A549 (cell line): ENCODE results near the gene AGRN. TPM values are rescaled to one million over a fixed set of nuclear protein-coding genes. Genes with fewer than 3 reads are reported as not detected.

Experiments
- ATAC-seq, 2 experiments: fragments of 200-7000 bp in 1 of 2; fragments of >200 bp in 1 of 2; cut with Nextera tagmentation in 1 of 2; cut with Tn5 transposase in 1 of 2; 3 replicates each; pipeline versions ENCODE4 v1.8.0 to v1.9.1; 2018 to 2020; ENCODE audit warnings: mild to moderate bottlenecking in 1 of 2, moderate library complexity in 1 of 2
- CTCF ChIA-PET: fragments of 300-600 bp; sonication (Branson Sonifier 250); formaldehyde crosslinking; extraction: SDS; loops from one replicate; lab custom pipeline; 2021; ENCODE audit warnings: antibody characterized with exemption, inconsistent platforms; lab: Yijun Ruan, JAX
- POLR2A ChIA-PET: fragments of 350-600 bp; formaldehyde crosslinking; extraction: SDS; loops from one replicate; lab custom pipeline; 2021; ENCODE audit warnings: antibody characterized with exemption, inconsistent platforms; lab: Yijun Ruan, JAX
- DNase-seq, 2 experiments: peaks; one replicate each; pipeline versions ENCODE4 v3.0.0 to v3.0.0-alpha.2; 2011 to 2016; ENCODE audit warnings: low read depth in 1 of 2, low spot score in 1 of 2
- FAIRE-seq: peaks from 2 replicates; lab custom pipeline; 2011; peaks lifted over from hg19 to GRCh38; lab: Jason Lieb, UNC
- H3K27ac ChIP-seq, 2 experiments: fragments of >200 bp; sonication (Bioruptor Twin); formaldehyde crosslinking; 3 replicates each; pipeline ENCODE4 v1.5.1; 2016 to 2017
- H3K4me1 ChIP-seq: fragments of >200 bp; sonication (Bioruptor Twin); formaldehyde crosslinking; 3 replicates; pipeline ENCODE4 v1.6.1; 2016
- H3K4me2 ChIP-seq: fragments of >200 bp; sonication (Bioruptor Twin); formaldehyde crosslinking; 3 replicates; pipeline ENCODE4 v1.6.1; 2016
- H3K4me3 ChIP-seq: fragments of >200 bp; sonication (Bioruptor Twin); formaldehyde crosslinking; 3 replicates; pipeline ENCODE4 v1.5.1; 2016
- H3K9me3 ChIP-seq: fragments of >200 bp; sonication (Bioruptor Twin); formaldehyde crosslinking; 3 replicates; pipeline ENCODE4 v1.6.1; 2016
- BHLHE40 ChIP-seq: IDR thresholded peaks from 2 replicates; pipeline ENCODE4 v1.6.1; 2012; ENCODE audit warnings: low read depth, low read length, inconsistent platforms
- CBX2 ChIP-seq: fragments of 200-600 bp; sonication (generic); IDR thresholded peaks from 2 replicates; pipeline ENCODE4 v1.6.1; 2016; ENCODE audit warnings: low read depth, mild to moderate bottlenecking, borderline replicate concordance
- CEBPB ChIP-seq, 2 experiments: fragments of >200 bp in 1 of 2; sonication (Bioruptor Twin) in 1 of 2; formaldehyde crosslinking in 1 of 2; IDR thresholded peaks; 2 replicates each; pipeline ENCODE4 v1.6.1; 2012 to 2016
- CHD4 ChIP-seq: fragments of 200-600 bp; sonication (generic); IDR thresholded peaks from 2 replicates; pipeline ENCODE4 v1.6.1; 2016; ENCODE audit warnings: antibody characterized with exemption, mild to moderate bottlenecking, borderline replicate concordance
- EP300 ChIP-seq, 2 experiments: fragments of >200 bp; sonication (Bioruptor Twin); formaldehyde crosslinking; IDR thresholded peaks; 2 replicates in 1 of 2; 3 replicates in 1 of 2; pipeline ENCODE4 v1.6.1; 2016 to 2017
- FOSB ChIP-seq: fragments of 250-450 bp; sonication (Bioruptor Pico); IDR thresholded peaks from 2 replicates; pipeline ENCODE4 v1.5.0; 2020; ENCODE audit warnings: mild to moderate bottlenecking, moderate library complexity
- FOSL2 ChIP-seq, 2 experiments: fragments of 450-650 bp in 1 of 2; fragments of >200 bp in 1 of 2; sonication (Bioruptor Twin) in 1 of 2; formaldehyde crosslinking; IDR thresholded peaks; 2 replicates each; pipeline versions ENCODE4 v1.5.0 to v1.6.1; 2016 to 2020; ENCODE audit warnings: mild to moderate bottlenecking in 1 of 2, moderate library complexity in 1 of 2
- HDAC2 ChIP-seq: fragments of 200-600 bp; sonication (generic); IDR thresholded peaks from 2 replicates; pipeline ENCODE4 v1.6.1; 2016
- MAFK ChIP-seq: fragments of 450-650 bp; IDR thresholded peaks from 2 replicates; pipeline ENCODE4 v1.6.1; 2014; ENCODE audit not compliant: partially characterized antibody
- NPAS2 ChIP-seq: fragments of 250-450 bp; sonication (Bioruptor Pico); IDR thresholded peaks from 2 replicates; pipeline ENCODE4 v1.8.0; 2022; ENCODE audit warnings: mild to moderate bottlenecking, moderate library complexity, borderline replicate concordance
- NR3C1 ChIP-seq: fragments of >200 bp; sonication (Bioruptor Twin); formaldehyde crosslinking; IDR thresholded peaks from 3 replicates; pipeline ENCODE4 v1.6.1; 2017
- POLR2AphosphoS2 ChIP-seq: conservative IDR thresholded peaks from 2 replicates; pipeline ENCODE4 v1.6.1; 2012; ENCODE audit warnings: low read length, improper control_type of control experiment, inconsistent platforms
- RAD21 ChIP-seq, 2 experiments: fragments of >200 bp in 1 of 2; sonication (Bioruptor Twin) in 1 of 2; formaldehyde crosslinking in 1 of 2; IDR thresholded peaks in 1 of 2; conservative IDR thresholded peaks in 1 of 2; 2 replicates in 1 of 2; 3 replicates in 1 of 2; pipeline ENCODE4 v1.6.1; 2012 to 2018; ENCODE audit warnings: inconsistent platforms in 1 of 2
- SMC3 ChIP-seq: fragments of >200 bp; sonication (Bioruptor Twin); formaldehyde crosslinking; IDR thresholded peaks from 3 replicates; pipeline ENCODE4 v1.6.1; 2018; ENCODE audit warnings: inconsistent platforms
- TP53 ChIP-seq: fragments of 250-450 bp; sonication (Bioruptor Pico); IDR thresholded peaks from 2 replicates; pipeline ENCODE4 v1.5.0; 2021; ENCODE audit warnings: mild to moderate bottlenecking, moderate library complexity
- ZC3H11A ChIP-seq: fragments of 450-650 bp; IDR thresholded peaks from 2 replicates; pipeline ENCODE4 v1.6.1; 2014; ENCODE audit warnings: antibody characterized with exemption, mild to moderate bottlenecking
- ZFP36 ChIP-seq: fragments of 450-650 bp; IDR thresholded peaks from 2 replicates; pipeline ENCODE4 v1.6.1; 2014; ENCODE audit warnings: borderline replicate concordance; ENCODE audit not compliant: partially characterized antibody
- ZNF302 ChIP-seq: fragments of 250-450 bp; sonication (Bioruptor Pico); IDR thresholded peaks from 2 replicates; pipeline ENCODE4 v1.9.0; 2021; ENCODE audit warnings: inconsistent platforms, mild to moderate bottlenecking, moderate library complexity
- WGBS: methylation state at CpG from one replicate; pipeline ENCODE4 v1.1.6; 2017; ENCODE audit errors: missing lambda C conversion rate; 5-methylcytosine and 5-hydroxymethylcytosine counted together
- polyA plus RNA-seq, 4 experiments: library from polyadenylated mRNA; depleted of rRNA in 3 of 4; stranded (reverse); fragments of >200 nt; fragmentation: RNase III in 1 of 4; extraction: RNeasy Plus Mini Kit Qiagen cat#74134 plus additional on column Dnase treatment in 1 of 4; gene quantifications; 2 replicates in 3 of 4; 3 replicates in 1 of 4; pipeline ENCODE4 v1.2.3, GENCODE V29; 2011 to 2017
- TF ChIP-seq, protein P1 (sequence below): fragments of >200 bp; sonication (Bioruptor Twin); formaldehyde crosslinking; IDR thresholded peaks from 3 replicates; pipeline ENCODE4 v1.6.1; 2016
- TF ChIP-seq, protein P2 (sequence below): IDR thresholded peaks from 2 replicates; pipeline ENCODE4 v1.6.1; 2012; ENCODE audit warnings: low read depth, borderline replicate concordance
- TF ChIP-seq, protein P3 (sequence below): IDR thresholded peaks from 2 replicates; pipeline ENCODE4 v1.6.1; 2012
- TF ChIP-seq, protein P4 (sequence below): fragments of 150-350 bp; IDR thresholded peaks from 2 replicates; pipeline ENCODE4 v1.6.1; 2014; ENCODE audit warnings: low read depth, mild to moderate bottlenecking, low read length
- TF ChIP-seq, protein P5 (sequence below): fragments of >200 bp; sonication (Bioruptor Twin); formaldehyde crosslinking; IDR thresholded peaks from 3 replicates; pipeline ENCODE4 v1.5.1; 2016

AGRN gene
- polyA plus RNA-seq, 2 of the 4 experiments (the other 2 are of a cell fraction) = 23.9 to 90.9 TPM

DNA sequence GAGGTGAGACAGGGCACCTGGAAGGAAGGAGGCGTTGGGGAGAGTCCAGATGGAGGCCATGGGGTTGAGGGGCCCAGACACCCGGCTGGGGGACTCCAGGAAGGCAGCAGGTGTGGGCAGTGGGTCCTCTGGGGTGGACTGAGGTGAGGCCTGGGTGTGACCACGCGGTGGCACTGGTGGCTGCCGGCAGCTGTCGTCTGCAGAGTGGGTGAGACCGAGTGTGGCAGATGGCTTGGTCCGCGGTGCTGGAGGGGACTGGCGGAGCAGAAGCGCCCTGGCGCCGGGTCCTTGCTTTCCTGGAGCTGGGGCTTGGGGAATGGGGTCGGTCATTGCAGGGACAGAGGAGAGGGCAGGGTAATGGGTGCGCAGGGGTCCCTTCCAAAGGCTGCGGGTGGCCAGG, 12.5 kb downstream of the AGRN start:
- ChIA-PET CTCF (interaction anchor here (1.1 to 1.8 kb wide), 5 partner anchors 9 to 32 kb away, joined by 3 to 5 read pairs (median 3); no protein-coding TSS in a partner anchor), POLR2A (no interaction called here)
- Histone ChIP-seq H3K9me3 (no peaks in the 10 kb centered on the region), H3K4me3 (no peak overlapping the region), H3K4me2 (no peak overlapping the region), H3K27ac (no peak overlapping the region), H3K4me1 (no peaks in the 10 kb centered on the region; the same call in 2 of the 3 replicates)
- no peak for DNase-seq
- no peak for FAIRE-seq
- WGBS = 100% methylated on average over 12 of the region's 16 CpGs
- peak in 1 of 2 experiments; percentile 11; a peak in 3 of 6 replicates for ATAC-seq
- TF ChIP-seq EP300 (IDR thresholded peaks at IDR 0.05) (no peak), CHD4 (no peak), ZFP36 (no peak), HDAC2 (no peak), ZC3H11A (no peak), MAFK (no peak), FOSL2 (IDR thresholded peaks at IDR 0.05) (no peak), FOSL2 (CRISPR knock-in tag; IDR thresholded peaks at IDR 0.05) (no peak), TP53 (CRISPR knock-in tag) (no peak), NR3C1 (no peak), POLR2AphosphoS2 (no peak), BHLHE40 (no peak), CEBPB (IDR thresholded peaks at IDR 0.05) (no peak), SMC3 (no peak), FOSB (CRISPR knock-in tag) (no peak), ZNF302 (CRISPR knock-in tag) (no peak)
- TF ChIP-seq, protein P1, sequence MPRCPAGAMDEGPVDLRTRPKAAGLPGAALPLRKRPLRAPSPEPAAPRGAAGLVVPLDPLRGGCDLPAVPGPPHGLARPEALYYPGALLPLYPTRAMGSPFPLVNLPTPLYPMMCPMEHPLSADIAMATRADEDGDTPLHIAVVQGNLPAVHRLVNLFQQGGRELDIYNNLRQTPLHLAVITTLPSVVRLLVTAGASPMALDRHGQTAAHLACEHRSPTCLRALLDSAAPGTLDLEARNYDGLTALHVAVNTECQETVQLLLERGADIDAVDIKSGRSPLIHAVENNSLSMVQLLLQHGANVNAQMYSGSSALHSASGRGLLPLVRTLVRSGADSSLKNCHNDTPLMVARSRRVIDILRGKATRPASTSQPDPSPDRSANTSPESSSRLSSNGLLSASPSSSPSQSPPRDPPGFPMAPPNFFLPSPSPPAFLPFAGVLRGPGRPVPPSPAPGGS = no peak
- TF ChIP-seq, protein P2, sequence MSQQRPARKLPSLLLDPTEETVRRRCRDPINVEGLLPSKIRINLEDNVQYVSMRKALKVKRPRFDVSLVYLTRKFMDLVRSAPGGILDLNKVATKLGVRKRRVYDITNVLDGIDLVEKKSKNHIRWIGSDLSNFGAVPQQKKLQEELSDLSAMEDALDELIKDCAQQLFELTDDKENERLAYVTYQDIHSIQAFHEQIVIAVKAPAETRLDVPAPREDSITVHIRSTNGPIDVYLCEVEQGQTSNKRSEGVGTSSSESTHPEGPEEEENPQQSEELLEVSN = no peak
- TF ChIP-seq, protein P3, sequence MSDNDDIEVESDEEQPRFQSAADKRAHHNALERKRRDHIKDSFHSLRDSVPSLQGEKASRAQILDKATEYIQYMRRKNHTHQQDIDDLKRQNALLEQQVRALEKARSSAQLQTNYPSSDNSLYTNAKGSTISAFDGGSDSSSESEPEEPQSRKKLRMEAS = no peak
- TF ChIP-seq, protein P4, sequence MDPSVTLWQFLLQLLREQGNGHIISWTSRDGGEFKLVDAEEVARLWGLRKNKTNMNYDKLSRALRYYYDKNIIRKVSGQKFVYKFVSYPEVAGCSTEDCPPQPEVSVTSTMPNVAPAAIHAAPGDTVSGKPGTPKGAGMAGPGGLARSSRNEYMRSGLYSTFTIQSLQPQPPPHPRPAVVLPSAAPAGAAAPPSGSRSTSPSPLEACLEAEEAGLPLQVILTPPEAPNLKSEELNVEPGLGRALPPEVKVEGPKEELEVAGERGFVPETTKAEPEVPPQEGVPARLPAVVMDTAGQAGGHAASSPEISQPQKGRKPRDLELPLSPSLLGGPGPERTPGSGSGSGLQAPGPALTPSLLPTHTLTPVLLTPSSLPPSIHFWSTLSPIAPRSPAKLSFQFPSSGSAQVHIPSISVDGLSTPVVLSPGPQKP = no peak

DNA sequence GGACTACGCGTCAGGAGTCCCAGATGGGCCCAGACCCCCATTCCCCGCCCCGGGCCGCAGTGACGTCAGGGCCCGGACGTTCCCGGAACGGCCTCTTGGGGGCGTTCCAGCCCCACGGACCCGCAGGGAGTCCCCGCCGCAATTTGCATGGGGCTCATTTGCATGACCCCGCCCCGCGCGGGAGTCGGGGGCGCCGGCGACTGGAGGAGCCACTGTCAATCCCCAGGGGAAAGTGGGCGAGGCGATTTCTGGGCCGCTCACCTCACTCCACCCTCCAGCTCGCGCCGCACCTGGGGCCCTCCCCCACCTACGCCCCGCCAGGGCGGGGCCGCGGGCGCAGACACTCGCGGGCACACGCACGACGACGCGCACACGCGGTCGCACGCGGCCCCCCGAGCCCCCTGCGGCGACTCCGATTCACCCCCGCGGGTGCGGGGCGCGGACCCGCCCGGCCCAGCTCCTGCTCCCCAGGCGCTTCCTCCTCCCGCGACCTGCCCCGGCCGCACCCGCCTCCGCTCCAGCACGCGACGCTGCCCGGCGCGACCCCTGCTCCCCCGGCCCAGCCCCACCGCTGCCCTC, 13.2 kb downstream of the AGRN start:
- Histone ChIP-seq H3K4me2 (no peak overlapping the region), H3K27ac (no peak overlapping the region), H3K9me3 (no peaks in the 10 kb centered on the region), H3K4me1 (no peaks in the 10 kb centered on the region; the same call in 2 of the 3 replicates), H3K4me3 (no peak overlapping the region)
- FAIRE-seq = no peak
- CTCF ChIA-PET = interaction anchor here (1.6 to 1.8 kb wide), 3 partner anchors 15 to 29 kb away, joined by 3 to 5 read pairs (median 3); no protein-coding TSS in a partner anchor
- WGBS = 91% methylated on average over 9 of the region's 73 CpGs
- POLR2A ChIA-PET = no interaction called here
- TF ChIP-seq CBX2 (no peak), SMC3 (no peak), RAD21 (conservative IDR thresholded peaks at IDR 0.05 in 1 of 2, IDR thresholded peaks at IDR 0.05 in 1 of 2) (peak in 1 of 2 experiments; percentile 22; a peak in 2 of 5 replicates), NPAS2 (CRISPR knock-in tag) (no peak)
- TF ChIP-seq, protein P5, sequence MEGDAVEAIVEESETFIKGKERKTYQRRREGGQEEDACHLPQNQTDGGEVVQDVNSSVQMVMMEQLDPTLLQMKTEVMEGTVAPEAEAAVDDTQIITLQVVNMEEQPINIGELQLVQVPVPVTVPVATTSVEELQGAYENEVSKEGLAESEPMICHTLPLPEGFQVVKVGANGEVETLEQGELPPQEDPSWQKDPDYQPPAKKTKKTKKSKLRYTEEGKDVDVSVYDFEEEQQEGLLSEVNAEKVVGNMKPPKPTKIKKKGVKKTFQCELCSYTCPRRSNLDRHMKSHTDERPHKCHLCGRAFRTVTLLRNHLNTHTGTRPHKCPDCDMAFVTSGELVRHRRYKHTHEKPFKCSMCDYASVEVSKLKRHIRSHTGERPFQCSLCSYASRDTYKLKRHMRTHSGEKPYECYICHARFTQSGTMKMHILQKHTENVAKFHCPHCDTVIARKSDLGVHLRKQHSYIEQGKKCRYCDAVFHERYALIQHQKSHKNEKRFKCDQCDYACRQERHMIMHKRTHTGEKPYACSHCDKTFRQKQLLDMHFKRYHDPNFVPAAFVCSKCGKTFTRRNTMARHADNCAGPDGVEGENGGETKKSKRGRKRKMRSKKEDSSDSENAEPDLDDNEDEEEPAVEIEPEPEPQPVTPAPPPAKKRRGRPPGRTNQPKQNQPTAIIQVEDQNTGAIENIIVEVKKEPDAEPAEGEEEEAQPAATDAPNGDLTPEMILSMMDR = peak; percentile 15; the same call in 1 of the 3 replicates
- peak in 1 of 2 experiments; percentile 43 for DNase-seq
- peak in 1 of 2 experiments; percentile 65; a peak in 3 of 6 replicates for ATAC-seq
